GM21515 (cell line): Measurements from ENCODE around the gene SIRPG.
"Not testable (repeated sequence)": the region's sequence is repeated elsewhere in the genome, so short reads cannot be mapped to it uniquely, and the experiment has no call there.

ENCODE experiments used
- ATAC-seq: cut with Tn5 transposase; IDR thresholded peaks from one replicate; pipeline ENCODE4 v1.9.1; 2021; ENCODE audit not compliant: unreplicated experiment

The SIRPG gene

DNA sequence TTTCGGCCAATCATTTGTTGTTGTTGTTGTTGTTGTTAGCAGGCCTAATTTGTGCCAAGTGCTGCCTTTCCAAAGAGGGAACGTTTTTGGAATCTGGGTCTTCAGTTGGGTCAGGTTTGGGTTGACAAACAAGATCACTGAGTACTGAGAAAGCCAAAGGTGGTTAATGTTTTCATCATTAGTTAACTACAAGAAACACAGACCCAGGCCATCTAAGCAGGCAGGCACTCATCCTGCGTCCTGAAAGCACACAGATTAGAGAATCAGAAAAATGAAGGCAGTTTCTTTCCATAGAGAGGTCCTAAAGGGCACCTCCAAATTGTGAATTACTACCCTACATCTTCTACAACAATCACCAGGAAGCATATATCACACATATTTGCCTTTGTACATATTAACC, 15.1 kb upstream of the SIRPG start:
- ATAC-seq: no peak

DNA sequence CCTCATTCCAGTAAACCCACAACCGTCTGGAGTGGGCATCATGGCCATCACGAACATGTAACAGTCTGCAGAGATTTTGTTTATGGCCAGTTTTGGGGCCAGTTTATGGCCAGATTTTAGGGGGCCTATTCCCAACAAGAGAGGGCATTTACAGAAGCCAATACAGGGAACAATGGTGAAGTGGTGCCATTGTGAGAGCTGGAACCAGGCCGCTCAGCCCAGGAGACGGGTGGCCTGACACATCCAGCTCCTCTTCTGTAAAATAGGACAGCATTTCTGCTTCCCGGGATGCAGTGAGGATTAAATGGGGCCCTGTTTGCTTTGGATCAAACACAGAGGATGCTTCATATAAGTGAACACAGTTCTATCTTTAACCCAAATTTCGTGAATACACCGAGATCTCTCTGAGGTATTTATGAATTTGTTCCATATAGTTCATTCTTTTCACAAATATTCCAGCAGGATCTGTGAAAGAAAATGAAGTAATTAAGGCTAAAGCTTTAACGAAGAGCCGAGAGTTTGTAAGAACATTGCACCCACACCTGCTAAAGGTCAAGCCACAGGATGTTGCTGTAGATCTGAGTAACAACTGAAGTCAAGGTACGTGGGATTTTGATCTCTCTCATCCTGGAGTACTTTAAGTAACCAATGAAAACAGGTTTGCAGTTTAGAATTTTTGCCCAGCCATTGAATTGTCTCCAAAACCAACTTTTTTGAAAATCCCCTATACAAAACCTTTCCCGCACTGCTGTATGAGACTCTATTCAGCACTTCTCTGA, 14.5 kb upstream of the SIRPG start:
- no peak for ATAC-seq

DNA sequence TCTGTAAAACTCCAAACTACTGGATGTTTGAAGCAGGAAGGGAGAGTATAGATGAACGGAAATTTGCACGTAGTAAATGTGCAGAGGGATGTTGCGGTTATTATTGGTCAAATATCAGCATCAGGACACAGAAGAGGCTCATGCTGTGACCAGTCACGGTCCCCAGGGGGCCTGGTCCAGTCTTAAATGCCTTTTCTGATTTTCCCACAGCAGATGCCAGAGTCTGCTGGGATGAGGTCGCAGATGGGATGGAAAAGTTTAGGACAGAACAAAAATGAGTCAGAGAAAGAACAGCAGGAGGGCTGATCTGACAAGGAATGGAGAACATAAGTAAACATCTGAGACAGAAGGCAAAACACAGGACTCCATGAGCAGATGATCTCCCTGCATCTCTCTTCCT, 11.7 kb upstream of the SIRPG start:
- ATAC-seq: no peak

DNA sequence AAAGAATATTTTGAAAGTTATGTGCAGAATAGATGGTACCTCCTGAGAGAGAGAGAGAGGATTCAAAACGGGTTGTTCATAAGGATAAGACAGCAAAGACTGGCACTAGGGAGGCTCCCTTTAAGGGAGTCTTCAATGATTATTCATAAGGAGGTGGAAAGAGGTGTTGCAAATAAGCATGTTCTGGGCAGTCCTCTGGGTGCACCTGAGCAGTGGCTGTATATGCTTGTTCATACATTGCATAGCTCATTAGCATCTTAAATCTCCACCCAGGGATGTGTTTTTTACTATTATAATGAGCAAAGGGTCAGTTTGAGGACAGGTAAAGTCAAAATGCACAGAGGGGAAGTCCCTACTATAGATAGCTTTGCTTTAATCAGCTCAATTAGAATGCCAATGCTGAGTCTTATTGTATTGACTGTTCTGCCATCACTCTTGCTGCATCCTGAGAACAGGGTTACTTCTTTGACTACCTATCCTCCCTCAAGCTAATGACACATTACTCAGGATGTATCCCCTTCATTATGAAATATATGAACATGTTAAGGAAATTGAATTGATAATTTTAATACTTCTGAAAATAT, 10.0 kb upstream of the SIRPG start:
- ATAC-seq: no peak

DNA sequence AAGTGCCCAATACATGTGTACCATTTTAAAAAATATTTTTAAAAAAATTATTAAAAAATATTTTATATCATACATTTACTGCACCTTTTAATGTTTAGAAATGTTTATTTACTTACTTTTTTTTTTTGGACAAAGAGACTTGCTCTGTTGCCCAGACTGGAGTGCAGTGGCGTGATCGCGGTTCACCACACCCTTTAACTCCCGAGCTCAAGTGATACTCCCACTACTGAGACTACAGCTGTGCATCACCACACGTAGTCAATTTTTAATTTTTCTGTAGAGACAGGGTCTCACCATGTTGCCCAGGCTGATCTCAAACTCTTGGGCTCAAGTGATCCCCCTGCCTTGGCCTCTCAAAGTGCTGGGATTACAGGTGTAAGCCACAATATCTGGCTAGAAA, 9.2 kb upstream of the SIRPG start:
- no peak for ATAC-seq

DNA sequence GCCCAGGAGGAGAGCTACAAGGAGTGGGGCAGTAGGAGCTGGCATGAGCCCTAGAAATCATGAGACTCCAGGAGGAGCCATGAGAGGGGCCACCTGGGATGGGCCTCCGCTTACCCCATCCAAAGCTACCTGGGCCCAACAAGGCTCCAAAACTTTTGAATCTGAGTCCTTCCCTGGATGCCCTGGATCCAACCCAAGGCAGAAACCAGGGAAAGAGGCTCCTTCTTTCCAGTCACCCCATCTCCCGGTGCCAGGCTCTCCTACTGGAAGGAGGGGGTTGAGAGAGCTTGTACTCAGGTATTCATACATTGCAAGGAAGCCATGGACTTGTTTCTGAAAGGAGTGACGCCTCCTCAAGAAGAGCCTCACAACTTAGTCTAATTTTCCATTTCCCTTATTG, 7.8 kb upstream of the SIRPG start:
- ATAC-seq: no peak

DNA sequence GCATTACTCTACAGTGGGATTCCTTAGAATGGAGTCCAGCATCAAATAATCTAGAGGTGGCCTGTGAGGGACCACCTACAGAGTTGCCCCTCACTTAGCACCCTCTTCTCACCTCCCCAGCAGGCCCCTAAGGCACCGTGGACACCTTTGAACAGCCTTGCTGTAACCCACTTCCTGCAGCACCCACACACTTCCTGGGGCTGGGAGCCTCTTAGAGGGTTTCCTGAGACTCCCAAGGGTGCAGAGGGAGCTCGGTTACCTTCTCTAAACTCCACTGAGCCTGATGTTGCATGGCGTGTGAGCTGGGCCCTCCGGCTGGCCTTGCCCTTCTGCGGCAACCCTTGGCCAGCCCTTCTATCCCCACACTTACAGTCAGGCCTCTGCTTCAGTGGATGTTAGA, 7.3 kb upstream of the SIRPG start:
- no peak for ATAC-seq

DNA sequence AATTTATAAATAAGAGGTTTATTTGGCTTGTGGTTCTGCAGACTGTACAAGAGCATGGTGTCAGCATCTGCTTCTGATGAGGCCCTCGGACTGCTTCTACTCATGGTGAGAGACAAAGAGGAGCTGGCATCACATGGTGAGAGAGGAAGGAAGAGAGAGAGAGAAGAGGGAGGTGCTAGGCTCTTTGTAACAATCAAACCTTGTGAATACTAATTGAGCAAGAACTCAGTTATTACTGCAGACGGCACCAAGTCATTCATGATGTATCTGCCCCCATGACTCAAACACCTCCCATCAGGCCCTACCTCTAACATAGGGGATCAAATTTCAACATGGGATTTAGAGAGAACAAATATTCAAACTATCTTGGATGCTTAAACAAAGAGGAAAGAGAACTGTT, 6.3 kb upstream of the SIRPG start:
- ATAC-seq: no peak

DNA sequence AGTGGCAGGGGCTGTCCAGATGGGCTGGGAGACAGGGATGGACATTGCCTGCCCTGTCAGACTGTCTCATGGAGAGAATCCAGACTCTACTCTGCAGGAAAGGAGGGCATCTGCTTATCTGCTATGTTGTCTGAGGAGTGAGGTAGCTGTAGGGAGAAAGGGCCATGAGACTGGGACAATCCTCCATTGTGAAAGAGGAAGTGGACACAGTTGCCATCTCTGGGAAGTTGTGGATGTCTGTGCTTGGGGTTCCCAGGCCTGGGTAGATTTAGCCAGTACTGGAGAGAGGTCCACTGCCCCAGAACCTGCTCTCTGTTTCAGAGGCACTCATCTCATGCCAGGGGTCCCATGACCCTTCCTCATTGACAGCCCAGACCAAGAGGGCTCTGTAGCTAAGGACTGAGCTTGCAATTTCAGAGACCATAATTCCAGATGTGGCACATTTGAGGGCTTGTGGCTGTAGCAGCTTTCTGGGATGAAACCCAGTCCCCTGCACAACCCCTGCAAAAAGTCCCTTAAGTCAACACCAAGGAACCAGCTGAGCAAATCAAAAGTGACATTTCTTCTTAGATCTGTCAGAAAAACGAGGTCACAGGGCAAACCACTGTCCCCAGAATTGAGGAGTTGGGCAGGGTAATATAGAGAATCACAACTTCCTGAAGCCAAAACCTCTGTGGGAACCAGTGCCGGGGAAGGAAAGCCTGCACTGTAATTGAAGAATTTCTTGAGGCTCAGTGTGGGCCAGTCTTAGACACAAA, 4.1 kb upstream of the SIRPG start:
- ATAC-seq: no peak

DNA sequence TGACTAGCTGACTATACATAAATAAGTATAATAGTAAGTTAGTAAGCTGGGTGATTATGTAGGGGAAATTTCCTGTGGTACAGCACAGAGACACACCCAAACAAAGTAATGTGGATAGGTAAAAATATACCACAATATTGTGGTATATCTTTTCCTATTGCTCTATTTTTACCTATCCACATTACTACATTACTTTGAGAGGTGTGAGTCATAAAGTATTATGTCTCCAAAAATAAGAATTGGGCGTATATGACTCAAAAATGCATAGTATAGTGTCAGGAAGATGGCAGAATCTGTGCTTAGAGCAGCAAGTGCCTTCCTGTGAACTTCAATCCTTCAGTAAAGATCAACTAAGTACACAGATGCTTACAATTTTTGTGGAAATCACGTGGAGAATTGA, 2.7 kb upstream of the SIRPG start:
- ATAC-seq: no peak

DNA sequence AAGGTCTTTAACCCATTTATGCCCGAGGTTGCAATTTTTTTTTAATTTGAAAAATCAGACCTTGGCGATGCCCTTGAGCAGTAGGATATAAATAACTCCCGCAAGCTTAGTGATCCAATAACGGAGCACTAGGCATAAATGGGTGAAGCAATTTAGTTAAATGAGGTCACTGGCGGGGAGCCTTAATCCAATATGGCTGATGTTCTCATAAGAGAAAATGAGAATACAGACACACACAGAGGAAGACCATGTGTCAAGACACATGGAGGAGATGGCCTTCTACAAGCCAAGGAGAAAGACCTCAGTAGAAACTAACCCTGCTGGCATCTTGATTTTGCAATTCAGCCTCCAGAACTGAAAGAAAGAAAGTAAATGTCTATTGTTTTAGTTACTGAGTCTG, 735 bp downstream of the SIRPG start:
- no peak for ATAC-seq

DNA sequence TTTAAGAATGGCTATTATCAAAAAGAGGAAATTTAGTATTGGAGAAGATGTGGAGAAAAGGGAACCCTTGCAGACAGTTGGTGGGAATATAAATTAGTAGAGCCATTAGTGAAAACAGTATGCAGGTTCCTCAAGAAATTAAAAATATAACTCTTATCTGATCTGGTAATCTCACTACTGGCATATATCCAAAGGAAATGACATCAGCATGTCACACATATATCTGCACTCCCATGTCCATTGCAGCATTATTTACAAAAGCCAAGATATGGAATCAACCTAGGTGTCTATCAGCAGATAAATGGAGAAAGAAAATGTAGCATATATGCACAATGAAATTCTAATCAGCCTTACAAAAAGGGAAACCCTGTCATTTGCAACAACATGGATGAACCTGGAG, 2.6 kb downstream of the SIRPG start:
- ATAC-seq: no peak

DNA sequence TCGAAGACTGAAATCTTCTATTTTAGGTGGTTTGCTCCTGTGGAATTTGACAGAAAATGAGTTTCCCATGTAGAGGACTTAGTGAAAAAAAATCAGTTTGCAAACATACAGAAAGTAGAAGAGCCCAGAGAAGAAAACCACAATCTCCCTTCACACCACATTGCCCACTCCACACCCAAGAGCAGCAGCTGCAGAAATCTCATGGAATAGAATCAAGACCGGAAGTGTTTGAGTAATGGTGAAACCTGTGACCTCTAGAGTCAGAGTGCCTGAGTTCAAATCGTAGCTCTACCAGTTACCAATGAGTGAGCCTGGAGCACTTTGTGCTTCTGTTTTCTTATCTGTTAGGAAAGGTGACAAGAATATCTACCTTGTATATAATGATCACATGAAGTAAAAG, 4.6 kb downstream of the SIRPG start:
- ATAC-seq: no peak

DNA sequence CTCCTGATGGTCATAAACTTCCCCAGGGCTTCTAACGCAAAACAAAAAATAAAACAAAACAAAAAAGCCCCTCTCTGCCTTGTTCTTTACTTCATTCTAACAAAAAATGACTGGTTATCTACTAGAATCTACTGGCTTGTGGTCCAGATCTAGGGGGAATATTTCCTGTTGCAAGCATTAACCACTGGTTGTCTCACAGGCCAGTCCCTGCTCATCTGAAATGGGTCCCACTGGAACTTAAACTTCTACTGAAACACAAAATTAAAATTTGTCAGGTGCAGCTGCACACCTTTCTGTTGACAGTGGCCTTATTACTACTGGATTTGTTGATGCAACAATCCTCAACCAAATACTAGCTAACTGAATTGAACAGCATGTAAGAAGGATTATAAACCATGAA, 5.5 kb downstream of the SIRPG start:
- ATAC-seq: no peak

DNA sequence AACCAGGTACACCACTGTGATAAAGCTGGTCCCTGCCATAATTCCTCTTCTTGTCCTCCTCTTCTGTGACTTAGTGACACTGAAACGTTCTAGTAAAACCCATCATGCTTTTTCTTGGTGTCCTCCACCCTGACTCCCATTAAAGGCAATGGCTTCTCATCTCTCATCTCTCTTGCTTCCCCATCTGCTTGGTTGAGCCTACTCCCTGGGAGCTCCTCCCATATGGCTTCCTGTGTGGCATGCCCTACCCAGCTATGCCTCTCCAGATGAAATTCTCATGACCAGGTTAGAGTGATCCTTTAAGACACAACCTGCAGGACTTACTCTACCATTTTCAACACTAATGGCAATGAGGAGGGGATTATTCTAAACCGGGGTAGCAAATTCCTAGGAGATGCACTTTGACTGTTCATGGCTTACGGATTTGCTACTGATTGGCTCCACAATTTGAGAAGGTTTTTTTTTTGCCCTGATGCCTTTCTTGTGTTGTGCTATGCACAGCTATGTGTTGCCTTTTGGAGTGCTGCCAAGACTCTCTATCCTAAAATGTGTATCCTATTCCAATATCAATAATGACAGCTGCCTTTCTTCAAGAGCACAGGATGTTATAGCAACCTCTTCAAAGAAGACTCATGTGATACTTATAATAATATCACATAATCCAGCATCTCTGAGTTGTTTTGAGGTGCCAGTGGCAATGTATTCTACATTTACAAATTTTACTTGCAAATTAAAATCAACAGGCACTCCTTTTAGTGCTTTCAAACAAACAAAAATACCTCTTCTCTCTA, 6.1 kb downstream of the SIRPG start:
- no peak for ATAC-seq

DNA sequence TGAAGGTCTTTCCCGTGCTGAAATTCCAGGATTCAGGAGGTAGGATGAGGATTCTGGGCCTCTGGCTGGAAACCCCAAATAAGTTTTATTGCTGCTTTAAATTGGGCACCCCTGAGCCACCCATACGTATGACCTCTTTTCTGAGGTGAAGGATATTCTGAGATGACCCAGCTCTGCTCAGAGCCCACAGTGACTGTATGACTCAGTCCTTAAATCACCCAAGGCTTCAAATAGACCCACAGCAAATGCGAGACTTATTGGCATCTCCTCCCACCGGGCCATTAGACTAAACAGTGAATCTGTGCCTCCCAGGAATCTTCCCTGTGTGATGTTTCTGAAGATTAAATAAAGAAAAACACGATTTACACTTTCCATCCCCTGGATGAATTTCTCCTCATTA, 9.5 kb downstream of the SIRPG start:
- no peak for ATAC-seq

DNA sequence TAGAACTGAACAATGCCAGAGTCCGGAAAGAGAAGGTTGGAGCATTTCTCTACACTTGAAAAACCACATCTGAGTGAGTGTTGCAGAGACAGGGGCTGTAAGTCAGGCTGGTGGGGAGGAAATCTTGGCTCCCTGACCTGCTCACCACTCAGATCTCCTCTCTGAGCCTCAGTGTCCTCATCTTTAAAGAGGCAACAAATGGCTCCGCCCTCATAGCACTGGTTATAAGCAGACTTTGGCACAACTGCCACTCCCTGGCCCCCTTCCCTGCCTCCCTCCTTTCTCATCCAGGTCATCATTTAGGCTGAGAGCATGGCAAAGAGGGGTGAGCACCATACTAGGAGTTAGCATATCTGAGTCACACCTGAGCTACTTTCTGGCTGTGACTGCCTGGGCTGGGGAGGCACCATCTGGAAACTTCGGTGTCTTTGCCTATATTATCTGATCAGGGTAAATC, 10.6 kb downstream of the SIRPG start:
- ATAC-seq: no peak

DNA sequence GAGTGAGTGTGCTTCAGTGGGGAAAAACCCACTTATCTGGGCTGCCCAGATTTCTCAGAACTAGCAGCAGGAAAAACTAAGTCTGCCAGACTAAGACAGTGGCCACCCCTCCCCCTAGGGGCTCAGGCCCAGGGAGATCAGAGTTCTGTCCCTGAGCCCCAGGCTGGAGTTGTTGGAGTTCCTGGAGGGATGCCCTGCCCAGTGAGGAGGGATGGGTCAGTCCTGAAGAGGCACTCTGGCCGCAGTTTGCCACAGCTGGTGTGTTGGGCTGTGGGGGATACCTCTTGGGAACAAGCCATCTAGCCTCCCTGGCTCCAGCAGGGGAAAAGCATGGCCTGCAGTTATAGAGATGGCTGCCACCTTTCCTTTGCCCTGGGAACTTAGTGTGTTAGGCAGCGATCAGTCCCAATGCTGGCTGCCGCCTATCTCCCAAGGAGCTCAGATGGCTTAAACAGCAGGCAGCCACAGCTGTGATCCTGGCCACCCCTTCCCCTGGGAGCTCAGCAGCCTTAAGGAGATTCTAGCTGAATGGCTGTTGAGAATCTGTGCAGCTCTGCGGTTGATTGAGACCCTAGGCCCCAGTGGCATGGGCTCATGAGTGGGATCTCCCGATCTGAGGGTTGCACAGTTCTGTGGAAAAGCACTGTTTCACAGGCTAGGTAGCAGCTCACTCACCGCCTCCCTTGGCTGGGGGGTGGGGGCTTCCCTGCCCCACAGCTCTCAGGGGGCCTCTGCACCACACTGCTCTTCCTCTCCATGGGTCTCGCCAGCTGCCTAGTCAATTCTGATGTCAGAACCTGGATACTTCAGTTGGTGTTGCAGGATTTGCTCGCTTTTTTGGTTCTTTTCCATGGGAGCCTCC, 13.2 kb downstream of the SIRPG start:
- no peak for ATAC-seq

DNA sequence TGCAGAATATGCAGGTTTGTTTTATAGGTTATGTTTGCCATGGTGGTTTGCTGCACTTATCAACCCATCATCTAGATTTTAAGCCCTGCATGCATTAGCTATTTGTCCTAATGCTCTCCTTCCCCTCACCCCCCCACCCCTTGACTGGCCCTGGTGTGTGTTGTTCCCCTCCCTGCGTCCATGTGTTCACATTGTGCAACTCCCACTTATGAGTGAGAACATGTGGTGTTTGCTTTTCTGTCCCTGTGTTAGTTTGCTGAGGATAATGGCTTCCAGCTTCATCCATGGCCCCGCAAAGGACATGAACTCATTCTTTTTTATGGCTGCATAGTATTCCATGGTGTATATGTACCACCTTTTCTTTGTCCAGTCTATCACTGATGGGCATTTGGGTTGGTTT, 18.9 kb downstream of the SIRPG start:
- not testable (repeated sequence) for ATAC-seq

DNA sequence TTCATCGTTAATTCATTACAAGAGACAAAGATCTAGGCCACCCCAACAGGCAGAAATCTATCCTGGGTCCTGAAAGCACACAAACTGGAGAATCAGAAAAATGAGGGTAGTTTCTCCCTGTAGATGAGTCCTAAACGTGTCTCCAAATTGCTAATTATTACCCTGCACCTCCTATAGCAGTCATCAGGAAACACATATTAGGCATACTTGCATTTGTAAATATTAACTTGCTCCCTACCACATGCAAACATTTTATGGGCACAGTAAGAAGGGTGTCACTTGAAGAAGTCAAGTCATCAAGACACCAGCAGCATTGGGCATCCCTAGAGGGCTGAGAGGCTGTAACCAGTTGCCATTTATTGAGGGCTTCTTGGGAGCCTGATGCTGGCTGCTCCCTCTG, 19.8 kb downstream of the SIRPG start:
- no peak for ATAC-seq

DNA sequence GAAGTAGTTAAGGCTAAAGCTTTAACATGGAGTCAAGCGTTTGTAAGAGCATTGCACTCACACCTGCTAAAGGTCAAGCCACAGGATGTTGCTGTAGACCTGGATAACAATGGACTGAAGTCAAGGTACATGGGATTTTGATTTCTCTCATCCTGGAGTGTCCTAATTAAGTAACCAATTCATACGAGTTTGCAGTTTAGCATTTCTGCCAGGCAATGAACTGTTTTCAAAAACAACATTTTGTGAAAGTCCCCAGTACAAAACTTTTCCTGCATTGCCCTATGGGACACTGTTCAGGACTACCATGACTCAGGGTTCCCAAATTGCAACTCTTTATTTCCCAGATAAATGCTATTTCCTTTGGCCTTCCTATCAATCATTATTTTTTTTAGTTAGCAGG, 20.4 kb downstream of the SIRPG start:
- ATAC-seq: no peak
